NCI-H1930 (cell line): Measurements from ENCODE around the gene ATP6V0B.

Experiments
- DNase-seq, 2 experiments: peaks; one replicate each; lab custom pipeline; 2025; lab: John Stamatoyannopoulos, UW

The ATP6V0B gene

GRCh38 chr1:43985984-43986595, 11.3 kb downstream of the ATP6V0B start:
- DNase-seq: no peak

- no peak for DNase-seq
These were observed 12.0 kb downstream of the ATP6V0B start for GRCh38 chr1:43986712-43987111.

GRCh38 chr1:43987159-43987902, 12.6 kb downstream of the ATP6V0B start:
- DNase-seq: no peak

- no peak for DNase-seq
These were observed 15.8 kb downstream of the ATP6V0B start for GRCh38 chr1:43990271-43991199.

GRCh38 chr1:43991200-43991475, 16.4 kb downstream of the ATP6V0B start:
- DNase-seq: no peak

GRCh38 chr1:43991476-43992231, 16.9 kb downstream of the ATP6V0B start, which contains the start of gene CCDC24:
CCDC24 (plus strand) TSS chr1:43991599; CDS start chr1:43991879, 280 bp downstream.
- DNase-seq: peak; percentile 67 to 74

GRCh38 chr1:43992232-43992995, 17.7 kb downstream of the ATP6V0B start:
- no peak for DNase-seq

- DNase-seq: no peak
These were observed 18.6 kb downstream of the ATP6V0B start for GRCh38 chr1:43993206-43993914.

GRCh38 chr1:43994071-43994470, 19.3 kb downstream of the ATP6V0B start:
- no peak for DNase-seq

GRCh38 chr1:43994794-43995790, 20.3 kb downstream of the ATP6V0B start:
- DNase-seq: peak in 1 of 2 experiments; percentile 17

- DNase-seq: no peak
These were observed 21.4 kb downstream of the ATP6V0B start for GRCh38 chr1:43995984-43996732.

- DNase-seq: no peak
These were observed 22.0 kb downstream of the ATP6V0B start for GRCh38 chr1:43996733-43997115.

- DNase-seq: no peak
These were observed 22.7 kb downstream of the ATP6V0B start for GRCh38 chr1:43997295-43997999.

GRCh38 chr1:43998000-43998378, 23.2 kb downstream of the ATP6V0B start:
- no peak for DNase-seq

GRCh38 chr1:43999455-43999854, 24.7 kb downstream of the ATP6V0B start:
- DNase-seq: no peak

GRCh38 chr1:44000122-44000665, 25.4 kb downstream of the ATP6V0B start:
- no peak for DNase-seq

- no peak for DNase-seq
These were observed 27.4 kb downstream of the ATP6V0B start for GRCh38 chr1:44002165-44002564.
